ENCODE measurements around the gene LEKR1. TPM values are rescaled to one million over a fixed set of nuclear protein-coding genes. Genes with fewer than 3 reads are reported as not detected.
"Not testable (repeated sequence)": the region's sequence is repeated elsewhere in the genome, so short reads cannot be mapped to it uniquely, and the experiment has no call there.

The LEKR1 gene
- total RNA-seq, 2 experiments from 2014 or later, result 0.47 to 0.54 TPM

DNA sequence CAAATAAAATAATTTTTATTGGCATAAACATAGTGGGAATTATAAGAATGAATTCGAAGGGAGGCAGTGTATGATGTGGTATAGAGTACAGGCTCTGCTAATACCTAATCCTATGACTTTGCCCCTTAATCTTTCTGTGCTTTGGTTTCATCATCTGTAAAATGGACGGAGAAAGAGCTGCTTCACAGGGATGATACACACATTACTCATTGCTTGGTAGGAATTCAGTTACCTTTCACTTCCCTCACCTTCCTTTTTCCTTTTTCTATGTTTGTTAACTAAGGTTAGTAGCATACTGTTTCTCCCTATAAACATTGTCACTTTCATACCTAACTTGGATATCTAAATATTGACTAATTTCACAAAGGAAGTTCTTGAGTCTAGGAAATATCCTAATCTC, 36.2 kb downstream of the LEKR1 start:
- Mint-ChIP-seq H3K27ac (no peak overlapping the region), H3K4me3 (no peak overlapping the region), H3K9me3 (no peaks in the 10 kb centered on the region), H3K36me3 (ENCODE audit: low read depth) (no peaks in the 10 kb centered on the region), H3K4me1 (peaks cover 3% of the 10 kb centered on the region), H3K27me3 (no peaks in the 10 kb centered on the region)
- CTCF ChIA-PET, result no interaction called here
- POLR2A ChIA-PET, result no interaction called here
- no peak for DNase-seq

DNA sequence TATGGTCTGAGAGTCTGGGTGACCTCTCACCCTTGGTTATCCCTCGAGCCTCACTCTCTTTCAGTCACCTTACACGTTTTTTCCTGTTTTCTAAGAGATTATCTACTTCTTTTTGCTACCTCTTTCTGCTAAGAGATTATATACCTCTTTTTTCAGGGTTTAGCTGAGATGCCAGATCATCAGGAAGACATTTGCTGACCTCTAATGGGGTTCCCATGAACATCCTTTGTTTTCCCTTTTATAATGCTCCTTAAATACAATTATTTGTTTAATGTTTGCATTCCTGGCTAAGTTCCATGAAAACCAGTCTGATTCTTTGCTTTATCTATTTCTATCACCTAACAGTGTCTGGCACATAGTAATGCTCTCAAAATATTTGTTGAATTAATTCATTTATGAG, 39.6 kb downstream of the LEKR1 start:
- ChIA-PET CTCF (no interaction called here), POLR2A (no interaction called here)
- Mint-ChIP-seq H3K4me1 (peaks cover 3% of the 10 kb centered on the region), H3K27me3 (peaks cover 7% of the 10 kb centered on the region), H3K4me3 (no peak overlapping the region), H3K36me3 (ENCODE audit: low read depth) (no peaks in the 10 kb centered on the region), H3K27ac (no peak overlapping the region), H3K9me3 (peaks cover 2% of the 10 kb centered on the region)
- no peak for DNase-seq

DNA sequence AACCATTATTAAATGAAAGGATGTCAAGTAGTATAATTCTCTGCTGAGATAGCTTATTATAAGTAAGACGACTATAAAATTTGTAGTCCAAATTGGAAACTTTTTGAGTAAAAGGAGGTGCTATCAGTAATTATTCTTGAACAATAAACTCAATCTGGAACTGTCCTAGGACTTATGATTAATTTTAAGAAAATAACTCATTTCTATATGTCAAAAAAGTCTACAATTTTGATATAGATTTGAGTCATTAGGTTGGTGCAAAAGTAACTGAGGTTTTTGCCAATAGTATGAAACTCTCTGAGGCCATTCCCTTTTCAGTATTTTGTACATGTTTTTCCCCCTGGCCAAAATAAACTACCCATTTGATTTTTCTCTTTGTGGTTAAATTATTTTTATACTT, 41.0 kb downstream of the LEKR1 start:
- ChIA-PET POLR2A (no interaction called here), CTCF (no interaction called here)
- H3K27me3 Mint-ChIP-seq, result peaks cover 9% of the 10 kb centered on the region
- no peaks in the 10 kb centered on the region for H3K4me1 Mint-ChIP-seq
- peaks cover 2% of the 10 kb centered on the region for H3K9me3 Mint-ChIP-seq
- H3K4me3 Mint-ChIP-seq, result no peak overlapping the region
- peaks cover 2% of the 10 kb centered on the region for H3K36me3 Mint-ChIP-seq (ENCODE audit: low read depth)
- H3K27ac Mint-ChIP-seq, result no peak overlapping the region
- no peak for DNase-seq

DNA sequence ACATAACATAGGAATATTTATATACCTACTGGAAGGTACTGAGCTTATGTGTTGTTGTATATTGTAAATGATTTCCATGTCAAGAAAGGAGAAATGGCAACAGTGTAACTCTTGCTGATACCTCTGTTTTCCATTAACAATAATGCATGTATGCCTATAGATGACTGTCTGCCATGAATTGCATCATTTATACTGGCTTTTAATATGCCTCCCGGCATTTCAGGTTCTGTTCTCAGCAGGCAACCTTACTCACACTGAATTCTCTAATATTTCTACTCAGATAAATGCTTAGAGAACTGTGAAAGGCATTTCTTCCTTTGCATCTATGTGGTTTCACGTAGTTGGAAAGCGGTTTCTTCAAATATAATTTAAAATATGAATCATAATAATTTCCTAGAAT, 41.8 kb downstream of the LEKR1 start:
- peaks cover 6% of the 10 kb centered on the region for H3K9me3 Mint-ChIP-seq
- H3K27ac Mint-ChIP-seq, result no peak overlapping the region
- H3K27me3 Mint-ChIP-seq, result peaks cover 12% of the 10 kb centered on the region
- DNase-seq, result no peak
- no peak overlapping the region for H3K4me3 Mint-ChIP-seq
- no peaks in the 10 kb centered on the region for H3K4me1 Mint-ChIP-seq
- ChIA-PET CTCF (no interaction called here), POLR2A (no interaction called here)
- H3K36me3 Mint-ChIP-seq (ENCODE audit: low read depth), result peaks cover 3% of the 10 kb centered on the region

DNA sequence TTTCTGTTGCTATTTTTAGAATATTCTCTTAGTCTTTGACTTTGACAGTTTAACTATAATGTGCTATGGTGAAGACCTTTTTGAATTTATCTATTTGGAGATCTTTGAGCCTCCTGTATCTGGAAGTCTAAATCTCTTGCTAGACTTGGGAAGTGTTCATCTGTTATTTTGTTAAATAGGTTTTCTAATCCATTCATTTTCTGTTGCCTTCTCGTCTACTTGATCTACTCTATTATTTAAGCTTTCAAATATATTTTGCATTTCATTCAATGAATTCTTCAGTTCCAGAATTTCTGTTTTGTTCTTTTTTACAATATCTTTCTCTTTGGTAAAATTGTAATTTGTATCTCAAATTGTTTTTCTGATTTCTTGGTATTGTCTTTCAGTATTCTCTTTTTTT, 47.8 kb downstream of the LEKR1 start:
- POLR2A ChIA-PET, result no interaction called here
- H3K9me3 Mint-ChIP-seq, result peaks cover 32% of the 10 kb centered on the region
- peaks cover 3% of the 10 kb centered on the region for H3K36me3 Mint-ChIP-seq (ENCODE audit: low read depth)

DNA sequence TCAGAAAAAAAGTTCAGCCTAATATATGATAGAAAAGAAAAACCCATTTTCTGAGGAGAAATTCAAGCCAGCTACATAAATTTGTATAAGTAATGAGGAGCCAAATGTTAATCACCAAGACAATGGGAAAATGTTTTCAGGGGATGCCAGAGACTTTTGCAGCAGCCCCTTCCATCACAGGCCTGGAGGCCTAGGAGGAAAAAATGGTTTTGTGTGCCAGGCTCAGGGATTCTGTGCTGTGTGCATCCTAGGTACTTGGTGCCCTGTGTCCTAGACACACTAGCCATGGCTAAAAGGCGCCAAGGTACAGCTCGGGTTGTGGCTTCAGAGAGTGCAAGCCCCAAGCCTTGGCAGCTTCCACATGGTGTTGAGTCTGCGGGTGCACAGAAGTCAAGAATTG, 53.3 kb downstream of the LEKR1 start:
- DNase-seq; H3K4me1 Mint-ChIP-seq; POLR2A ChIA-PET; H3K27ac Mint-ChIP-seq; H3K4me3 Mint-ChIP-seq; CTCF ChIA-PET; H3K36me3 Mint-ChIP-seq (ENCODE audit: low read depth): not testable (repeated sequence)
- peaks cover 13% of the 10 kb centered on the region for H3K27me3 Mint-ChIP-seq
- peaks cover 41% of the 10 kb centered on the region for H3K9me3 Mint-ChIP-seq

More for the DNA sequence above, 47.8 kb downstream of the LEKR1 start:
- DNase-seq, result no peak
- H3K27ac Mint-ChIP-seq, result no peak overlapping the region
- no peak overlapping the region for H3K4me3 Mint-ChIP-seq
- H3K27me3 Mint-ChIP-seq, result peaks cover 18% of the 10 kb centered on the region
- CTCF ChIA-PET, result no interaction called here
- H3K4me1 Mint-ChIP-seq, result no peaks in the 10 kb centered on the region

DNA sequence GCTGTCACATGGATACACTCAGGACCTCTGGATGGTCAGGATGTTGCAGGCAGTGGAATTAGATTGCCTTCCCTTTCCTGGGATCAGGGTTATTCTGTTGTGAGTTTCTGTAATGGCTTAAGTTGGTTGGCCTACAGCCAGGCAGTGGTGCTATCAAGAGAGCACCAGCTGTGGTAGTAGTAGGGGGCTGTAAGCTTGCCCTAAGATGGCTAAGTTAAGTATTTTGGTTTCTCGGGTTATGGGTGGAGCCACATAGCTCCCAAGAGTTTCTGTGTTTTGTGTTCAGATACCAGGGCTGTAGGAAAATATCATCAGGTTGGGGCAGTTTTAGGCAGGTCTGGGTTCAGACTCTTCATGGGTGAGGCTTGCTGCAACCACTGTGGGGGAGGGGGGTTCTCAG, 59.6 kb downstream of the LEKR1 start:
- peaks cover 19% of the 10 kb centered on the region for H3K27me3 Mint-ChIP-seq

DNA sequence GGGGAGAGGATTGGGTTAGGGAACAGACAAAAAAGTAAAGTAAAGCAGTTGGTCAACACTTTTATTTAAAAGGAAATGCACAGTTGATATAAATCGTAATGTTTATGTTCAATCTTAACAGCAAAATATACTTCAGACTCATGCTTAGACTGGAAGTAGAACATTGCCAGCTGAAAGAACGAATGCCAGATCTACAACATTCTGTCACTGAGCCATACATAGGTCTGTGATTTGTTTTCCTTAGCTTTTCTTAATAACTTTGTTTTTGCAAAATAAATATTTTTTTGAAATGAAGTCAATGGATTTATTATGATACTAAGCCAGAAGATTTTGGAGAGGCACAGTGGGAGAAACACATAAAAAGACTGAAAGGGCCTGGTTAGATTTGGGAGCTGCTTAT, 62.0 kb downstream of the LEKR1 start:
- Mint-ChIP-seq H3K9me3 (peaks cover 18% of the 10 kb centered on the region), H3K4me3 (no peak overlapping the region), H3K27ac (no peak overlapping the region), H3K36me3 (ENCODE audit: low read depth) (peaks cover 2% of the 10 kb centered on the region), H3K27me3 (peaks cover 19% of the 10 kb centered on the region), H3K4me1 (no peaks in the 10 kb centered on the region)
- DNase-seq, result no peak
- ChIA-PET CTCF (no interaction called here), POLR2A (no interaction called here)

More for the DNA sequence above, 59.6 kb downstream of the LEKR1 start:
- ChIA-PET POLR2A (interaction anchor here (0.7 kb wide), 1 partner anchor 1460 kb away, joined by 3 read pairs; no protein-coding TSS in a partner anchor), CTCF (interaction anchor here (1.8 kb wide), 1 partner anchor 17 kb away, joined by 5 read pairs; no protein-coding TSS in a partner anchor)
- no peak overlapping the region for H3K27ac Mint-ChIP-seq
- no peak overlapping the region for H3K4me3 Mint-ChIP-seq
- H3K9me3 Mint-ChIP-seq, result peaks cover 19% of the 10 kb centered on the region
- H3K36me3 Mint-ChIP-seq (ENCODE audit: low read depth), result peaks cover 2% of the 10 kb centered on the region
- H3K4me1 Mint-ChIP-seq, result no peaks in the 10 kb centered on the region
- no peak for DNase-seq

DNA sequence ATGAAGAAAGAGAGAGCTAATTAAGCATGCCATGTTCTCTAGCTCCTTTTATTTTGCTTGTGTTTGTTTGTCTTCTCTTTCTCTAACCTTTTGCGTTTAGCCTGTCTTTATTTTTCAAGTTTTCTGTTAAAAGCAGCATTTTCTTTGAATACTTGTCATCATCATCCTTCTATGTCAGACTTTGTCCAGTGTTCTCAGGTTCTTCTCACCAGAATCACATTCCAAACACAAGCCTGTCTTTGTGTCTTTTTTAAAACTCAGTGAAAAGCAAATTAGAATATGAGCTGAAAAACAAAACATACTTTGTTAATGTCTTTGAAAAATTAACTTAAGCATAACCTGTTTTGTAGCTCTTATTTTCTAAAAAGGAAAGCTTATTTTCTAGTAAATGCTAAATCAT, 62.4 kb downstream of the LEKR1 start:
- no peak for DNase-seq
- H3K4me1 Mint-ChIP-seq, result no peaks in the 10 kb centered on the region
- H3K4me3 Mint-ChIP-seq, result no peak overlapping the region
- peaks cover 2% of the 10 kb centered on the region for H3K36me3 Mint-ChIP-seq (ENCODE audit: low read depth)
- no peak overlapping the region for H3K27ac Mint-ChIP-seq
- ChIA-PET POLR2A (interaction anchor here (0.6 kb wide), 1 partner anchor 14 kb away, joined by 3 read pairs; no protein-coding TSS in a partner anchor), CTCF (no interaction called here)
- H3K9me3 Mint-ChIP-seq, result peaks cover 18% of the 10 kb centered on the region
- H3K27me3 Mint-ChIP-seq, result peaks cover 19% of the 10 kb centered on the region

DNA sequence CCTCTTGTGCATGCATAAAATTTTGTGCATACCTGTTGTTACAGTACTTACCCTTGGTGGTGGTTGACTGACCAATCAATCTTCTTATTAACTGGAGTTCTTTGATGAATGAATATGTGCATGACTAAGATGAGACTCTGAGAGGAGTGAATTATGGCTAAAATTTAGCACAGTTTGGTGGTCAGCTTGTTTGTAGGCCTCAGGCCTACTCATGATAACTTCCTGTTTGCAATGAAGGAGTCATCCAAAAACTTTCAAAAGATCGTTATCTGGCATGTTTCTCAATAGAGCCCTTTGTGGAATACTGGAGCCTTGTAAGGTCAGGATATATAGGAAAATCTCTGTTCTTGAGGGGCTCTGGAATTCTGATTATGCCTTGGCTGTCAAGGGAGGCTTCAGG, 66.5 kb downstream of the LEKR1 start:
- Mint-ChIP-seq H3K27ac (no peak overlapping the region), H3K36me3 (ENCODE audit: low read depth) (peaks cover 2% of the 10 kb centered on the region), H3K4me1 (no peaks in the 10 kb centered on the region), H3K9me3 (peaks cover 8% of the 10 kb centered on the region), H3K4me3 (no peak overlapping the region), H3K27me3 (peaks cover 10% of the 10 kb centered on the region)
- POLR2A ChIA-PET, result no interaction called here
- DNase-seq, result no peak
- CTCF ChIA-PET, result interaction anchor here (1.5 kb wide), 1 partner anchor 11 kb away, joined by 4 read pairs; no protein-coding TSS in a partner anchor

DNA sequence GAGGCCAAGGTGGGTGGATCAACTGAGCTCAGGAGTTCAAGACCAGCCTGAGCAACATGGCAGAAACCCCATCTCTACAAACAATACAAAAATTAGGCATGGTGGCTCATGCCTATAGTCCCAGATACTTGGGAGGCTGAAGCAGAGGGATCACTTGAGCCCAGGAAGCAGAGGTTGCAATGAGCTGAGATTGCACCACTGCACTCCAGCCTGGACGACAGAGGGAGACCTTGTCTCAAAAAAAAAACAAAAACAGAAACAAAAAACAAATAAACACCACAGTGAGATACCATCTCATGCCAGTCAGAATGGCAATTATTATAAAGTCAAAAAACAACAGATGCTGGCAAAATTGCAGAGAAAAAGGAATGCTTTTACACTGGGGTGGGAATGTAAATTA, 69.2 kb downstream of the LEKR1 start:
- H3K27me3 Mint-ChIP-seq; H3K36me3 Mint-ChIP-seq (ENCODE audit: low read depth); H3K4me1 Mint-ChIP-seq; H3K27ac Mint-ChIP-seq; H3K4me3 Mint-ChIP-seq; CTCF ChIA-PET; DNase-seq; H3K9me3 Mint-ChIP-seq; POLR2A ChIA-PET: not testable (repeated sequence)

DNA sequence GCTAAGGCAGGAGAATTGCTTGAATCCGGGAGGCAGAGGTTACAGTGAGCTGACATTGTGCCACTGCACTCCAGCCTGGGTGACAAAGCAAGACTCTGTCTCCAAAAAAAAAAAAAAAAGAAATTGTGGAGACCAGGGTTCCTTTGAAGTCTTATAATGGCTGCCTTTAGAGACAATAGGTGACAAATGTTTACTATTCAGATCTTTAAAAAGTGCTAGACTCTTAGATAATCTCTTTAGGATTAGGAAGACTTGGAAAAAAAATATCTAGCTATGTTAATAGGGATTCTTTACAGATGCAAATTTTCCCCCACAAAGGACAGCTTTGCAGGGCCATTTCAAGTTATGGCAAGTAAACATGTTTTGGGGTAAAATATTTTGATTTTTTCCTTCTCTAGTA, 71.7 kb downstream of the LEKR1 start:
- H3K36me3 Mint-ChIP-seq (ENCODE audit: low read depth); H3K27me3 Mint-ChIP-seq; H3K4me3 Mint-ChIP-seq; H3K27ac Mint-ChIP-seq; POLR2A ChIA-PET; DNase-seq; H3K9me3 Mint-ChIP-seq; H3K4me1 Mint-ChIP-seq: not testable (repeated sequence)
- CTCF ChIA-PET, result interaction anchor here (0.5 to 0.7 kb wide), 3 partner anchors 61 to 749 kb away, joined by 3 to 4 read pairs (median 4); no protein-coding TSS in a partner anchor

DNA sequence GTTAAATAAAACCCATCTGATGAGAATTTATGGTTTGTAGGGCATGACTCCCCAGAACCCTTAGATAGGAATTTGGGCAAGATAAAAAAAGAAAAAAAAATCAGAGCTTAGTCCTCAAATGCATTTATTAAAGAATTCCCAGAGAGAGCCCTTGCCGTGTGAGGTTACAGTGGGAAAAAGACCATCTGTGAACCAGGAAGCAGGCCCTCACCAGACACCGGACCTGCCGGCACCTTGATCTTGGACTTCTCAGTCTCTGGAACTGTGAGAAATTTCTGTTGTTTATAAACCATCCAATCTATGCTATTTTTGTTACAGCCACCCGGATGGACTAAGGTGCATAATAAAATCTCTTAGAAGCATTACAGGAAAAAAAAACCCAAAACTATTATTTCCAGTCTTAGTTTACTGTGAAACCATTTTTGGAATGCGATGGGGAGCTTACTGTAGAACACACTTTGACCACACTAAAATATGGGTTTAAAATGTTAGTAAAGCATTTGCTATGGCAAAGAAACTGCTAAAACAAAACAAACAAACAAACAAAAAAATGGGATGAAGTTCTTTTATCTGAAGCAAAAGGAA, 72.2 kb downstream of the LEKR1 start:
- Mint-ChIP-seq H3K9me3 (peaks cover 9% of the 10 kb centered on the region), H3K36me3 (ENCODE audit: low read depth) (peaks cover 2% of the 10 kb centered on the region), H3K4me3 (no peak overlapping the region), H3K27me3 (peaks cover 3% of the 10 kb centered on the region), H3K4me1 (no peaks in the 10 kb centered on the region), H3K27ac (no peak overlapping the region)
- ChIA-PET CTCF (interaction anchor here (0.5 to 0.7 kb wide), 3 partner anchors 62 to 750 kb away, joined by 3 to 4 read pairs (median 3); no protein-coding TSS in a partner anchor), POLR2A (no interaction called here)
- no peak for DNase-seq

DNA sequence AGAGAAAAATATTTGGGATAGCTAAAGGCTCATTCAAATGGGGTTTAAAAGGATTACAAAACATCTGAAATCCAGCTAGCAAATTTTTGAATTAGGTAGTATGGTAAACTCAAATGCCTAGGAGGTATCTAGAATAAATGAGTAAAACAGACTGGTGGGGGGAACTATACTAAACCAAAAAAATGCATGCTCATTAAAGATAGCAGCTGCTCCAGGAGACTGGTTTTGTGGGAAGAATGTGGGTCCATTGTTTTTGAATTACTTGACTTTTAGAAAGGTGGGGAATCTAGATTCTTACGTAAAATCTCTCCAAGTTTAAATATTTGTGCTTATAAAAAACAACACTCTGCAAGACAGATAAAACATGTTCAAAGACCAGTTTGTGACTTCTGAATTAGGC, 73.8 kb downstream of the LEKR1 start:
- H3K4me1 Mint-ChIP-seq, result no peaks in the 10 kb centered on the region
- H3K4me3 Mint-ChIP-seq, result no peak overlapping the region
- H3K27ac Mint-ChIP-seq, result no peak overlapping the region
- H3K27me3 Mint-ChIP-seq, result peaks cover 5% of the 10 kb centered on the region
- ChIA-PET CTCF (no interaction called here), POLR2A (no interaction called here)
- H3K36me3 Mint-ChIP-seq (ENCODE audit: low read depth), result peaks cover 2% of the 10 kb centered on the region
- no peak for DNase-seq
- peaks cover 5% of the 10 kb centered on the region for H3K9me3 Mint-ChIP-seq

All from activated CD4-positive, alpha-beta T cell treated with anti-CD3 and anti-CD28 coated beads, Interleukin-2, amount 10 ng/mL, durations not matched to agents 7 days and 5 days (primary cell).